ENCODE results near the gene UBE2J2. TPM values are rescaled to one million over a fixed set of nuclear protein-coding genes. Genes with fewer than 3 reads are reported as not detected.
A peak's percentile ranks its signal among the peaks of the same experiment; 100 is the strongest.
"Not testable (repeated sequence)": the region's sequence is repeated elsewhere in the genome, so short reads cannot be mapped to it uniquely, and the experiment has no call there.

The UBE2J2 gene
- polyA plus RNA-seq, 2 of the 4 experiments (the other 2 are of a cell fraction), result 21.2 to 36.2 TPM

DNA sequence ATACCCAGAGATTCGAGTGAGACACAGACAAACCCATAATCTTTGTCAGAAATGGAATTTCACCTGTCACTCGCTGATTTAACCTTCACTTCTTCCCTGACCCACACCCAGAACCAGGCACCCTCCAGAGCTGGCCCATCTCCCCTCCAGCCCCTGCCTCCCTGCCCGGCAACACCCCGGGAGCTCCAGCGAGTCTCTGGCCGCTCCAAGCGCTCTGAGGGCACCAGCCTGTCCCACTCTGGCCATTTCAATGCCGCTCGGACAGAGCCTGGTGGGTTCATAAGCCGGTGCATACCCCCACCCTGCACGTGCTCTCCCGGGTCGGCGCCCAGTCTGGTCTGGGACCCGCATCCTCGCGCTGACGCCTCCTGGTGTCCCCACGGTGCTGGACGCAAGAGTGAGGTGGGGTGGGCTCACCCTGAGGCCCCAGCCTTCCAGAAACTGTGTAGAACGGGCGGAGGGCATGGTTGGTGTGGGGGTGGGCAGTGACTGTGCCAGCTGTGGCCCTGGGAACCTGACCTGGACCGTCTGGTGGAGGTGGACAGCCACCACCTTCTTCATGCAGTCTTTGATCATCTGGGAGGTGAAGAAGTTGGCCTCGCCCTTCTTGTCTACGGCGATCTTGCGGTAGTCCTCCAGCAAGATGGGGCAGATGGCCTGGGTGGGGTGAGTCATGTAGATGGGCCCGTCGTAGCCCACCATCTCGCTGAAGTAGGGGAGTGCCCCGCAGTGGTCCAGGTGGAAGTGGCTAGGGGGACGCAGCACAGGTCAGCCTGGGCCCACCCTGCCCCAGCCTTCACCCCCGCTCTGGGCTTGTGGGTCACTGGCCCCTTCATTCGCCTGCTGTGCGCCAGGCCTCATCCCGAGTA is 45.4 kb upstream of the UBE2J2 start:
- Histone ChIP-seq H3K4me3 (no peak overlapping the region), H3K9me3 (no peaks in the 10 kb centered on the region), H3K4me2 (peak overlapping the region; percentile 37; the same call in 2 of the 3 replicates), H3K4me1 (peaks cover 21% of the 10 kb centered on the region), H3K27ac (no peak overlapping the region; a peak in 1 of 6 replicates)
- ChIA-PET CTCF (no interaction called here), POLR2A (interaction anchor here (1.1 kb wide), 1 partner anchor 80 kb away, joined by 4 read pairs; the partner anchor contains the start of gene CCNL2)
- ATAC-seq (no peak; a peak in 1 of 6 replicates), DNase-seq (ENCODE audit: low read depth in 1 of 2, low spot score in 1 of 2) (no peak), FAIRE-seq (no peak)
- 85% methylated on average over 16 of the region's 36 CpGs for WGBS (ENCODE audit: missing lambda C conversion rate)
- no peak for TF ChIP-seq NPAS2 (CRISPR knock-in tag; IDR thresholded peaks at IDR 0.05; ENCODE audit: borderline replicate concordance)
- TF ChIP-seq MYC (IDR thresholded peaks at IDR 0.05; ENCODE audit: borderline replicate concordance, low read length), result no peak
- no peak for TF ChIP-seq CBX2 (IDR thresholded peaks at IDR 0.05; ENCODE audit: borderline replicate concordance, low read depth)
- no peak for TF ChIP-seq ZFP36 (IDR thresholded peaks at IDR 0.05; ENCODE audit: borderline replicate concordance, partially characterized antibody)
- no peak for TF ChIP-seq CHD2 (IDR thresholded peaks at IDR 0.05; ENCODE audit: low read length, partially characterized antibody)
- TF ChIP-seq, protein P1, sequence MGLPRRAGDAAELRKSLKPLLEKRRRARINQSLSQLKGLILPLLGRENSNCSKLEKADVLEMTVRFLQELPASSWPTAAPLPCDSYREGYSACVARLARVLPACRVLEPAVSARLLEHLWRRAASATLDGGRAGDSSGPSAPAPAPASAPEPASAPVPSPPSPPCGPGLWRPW (IDR thresholded peaks at IDR 0.05), result no peak

DNA sequence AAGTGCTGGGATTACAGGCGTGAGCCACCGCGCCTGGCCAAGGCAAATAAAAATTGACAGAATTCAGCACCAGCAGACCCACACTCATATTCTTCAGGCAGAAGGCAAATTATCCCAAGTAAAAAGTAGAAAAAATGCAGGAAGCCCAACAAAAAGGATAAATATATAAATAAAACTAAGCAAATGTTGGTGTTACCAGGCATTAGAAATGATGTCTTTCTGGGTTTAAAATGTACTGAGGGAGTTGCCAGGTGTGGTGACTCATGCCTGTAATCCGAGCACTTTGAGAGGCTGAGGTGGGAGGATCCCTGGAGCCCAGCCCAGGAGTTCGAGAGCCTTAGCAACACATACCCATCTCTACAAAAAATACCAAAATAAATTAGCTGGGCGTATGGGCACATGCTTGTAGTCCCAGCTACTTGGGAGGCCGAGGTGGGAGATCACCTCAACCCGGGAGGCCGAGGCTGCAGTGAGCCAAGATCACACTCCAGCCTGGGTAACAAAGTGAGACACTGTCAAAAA is 44.5 kb upstream of the UBE2J2 start:
- peaks cover 21% of the 10 kb centered on the region for H3K4me1 ChIP-seq
- CTCF ChIA-PET, result no interaction called here
- peak; percentile 51; the same call in 1 of the 2 replicates for TF ChIP-seq FOSL2 (IDR thresholded peaks at IDR 0.05)
- peak; percentile 84 for TF ChIP-seq FOSL2 (CRISPR knock-in tag; IDR thresholded peaks at IDR 0.05)
- TF ChIP-seq JUN (IDR thresholded peaks at IDR 0.05), result no peak
- TF ChIP-seq JUNB (IDR thresholded peaks at IDR 0.05), result 0 out of 2 replicates have a peak, but pooled peaks have one; percentile 11
- H3K9me3 ChIP-seq, result no peaks in the 10 kb centered on the region
- POLR2A ChIA-PET, result interaction anchor here (1.1 kb wide), 1 partner anchor 81 kb away, joined by 4 read pairs; the partner anchor contains the start of gene CCNL2
- FAIRE-seq (no peak), ATAC-seq (peak; percentile 72 to 86), DNase-seq (ENCODE audit: low read depth in 1 of 2, low spot score in 1 of 2) (peak in 1 of 2 experiments; percentile 77)
- H3K4me2 ChIP-seq, result peak overlapping the region; percentile 37
- no peak overlapping the region for H3K4me3 ChIP-seq
- 30% methylated on average over 9 of the region's 9 CpGs for WGBS (ENCODE audit: missing lambda C conversion rate)
- H3K27ac ChIP-seq, result peak overlapping the region in 1 of 2 experiments; percentile 57; a peak in 1 of 6 replicates

DNA sequence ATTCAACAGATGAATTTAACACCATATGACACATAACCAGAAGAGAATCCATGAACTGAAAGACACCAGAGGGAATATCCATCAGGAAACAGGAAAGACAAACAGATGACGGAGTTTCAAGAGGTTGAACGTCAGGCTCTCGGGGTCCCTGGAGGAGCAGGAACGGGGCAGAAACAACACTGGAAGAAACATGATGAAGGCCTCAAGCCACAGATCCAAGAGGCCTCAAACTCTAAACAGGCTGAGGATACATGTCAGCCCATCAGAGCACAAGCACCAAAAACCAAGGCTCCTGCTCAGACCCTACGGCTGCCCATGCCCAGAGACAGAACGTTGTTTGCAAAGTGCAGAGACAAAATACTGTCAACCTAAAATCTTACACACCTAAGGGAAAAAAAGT is 43.8 kb upstream of the UBE2J2 start:
- H3K27ac ChIP-seq, result peak overlapping the region in 1 of 2 experiments; percentile 57; a peak in 1 of 6 replicates
- 91% methylated on average over 6 of the region's 6 CpGs for WGBS (ENCODE audit: missing lambda C conversion rate)

DNA sequence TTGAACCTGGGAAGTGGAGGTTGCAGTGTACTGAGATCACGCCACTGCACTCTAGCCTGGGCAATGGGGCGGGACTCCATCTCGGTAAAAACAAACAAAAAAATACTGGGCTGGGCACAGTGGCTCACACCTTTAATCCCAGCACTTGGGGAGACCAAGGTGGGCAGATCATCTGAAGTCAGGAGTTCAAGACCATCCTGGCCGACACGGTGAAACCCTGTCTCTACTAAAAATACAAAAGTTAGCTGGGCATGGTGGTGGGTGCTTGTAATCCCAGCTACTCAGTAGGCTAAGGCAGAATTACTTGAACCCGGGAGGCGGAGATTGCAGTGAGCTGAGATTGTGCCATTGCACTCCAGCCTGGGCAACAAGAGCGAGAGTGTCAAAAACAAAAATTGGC is 42.5 kb upstream of the UBE2J2 start:
- DNase-seq (ENCODE audit: low read depth in 1 of 2, low spot score in 1 of 2); FAIRE-seq; H3K4me2 ChIP-seq; ATAC-seq; H3K4me3 ChIP-seq; POLR2A ChIA-PET; H3K9me3 ChIP-seq; H3K27ac ChIP-seq; CTCF ChIA-PET: not testable (repeated sequence)
- H3K4me1 ChIP-seq, result peaks cover 21% of the 10 kb centered on the region
- WGBS (ENCODE audit: missing lambda C conversion rate), result 84% methylated on average over 8 of the region's 8 CpGs

More for the DNA sequence above, 43.8 kb upstream of the UBE2J2 start:
- DNase-seq (ENCODE audit: low read depth in 1 of 2, low spot score in 1 of 2) (no peak), ATAC-seq (no peak), FAIRE-seq (no peak)
- Histone ChIP-seq H3K4me1 (peaks cover 21% of the 10 kb centered on the region), H3K9me3 (no peaks in the 10 kb centered on the region), H3K4me3 (no peak overlapping the region), H3K4me2 (peak overlapping the region; percentile 37; the same call in 2 of the 3 replicates)
- CTCF ChIA-PET, result no interaction called here
- TF ChIP-seq HOXB5 (CRISPR knock-in tag; IDR thresholded peaks at IDR 0.05), result no peak
- POLR2A ChIA-PET, result no interaction called here

DNA sequence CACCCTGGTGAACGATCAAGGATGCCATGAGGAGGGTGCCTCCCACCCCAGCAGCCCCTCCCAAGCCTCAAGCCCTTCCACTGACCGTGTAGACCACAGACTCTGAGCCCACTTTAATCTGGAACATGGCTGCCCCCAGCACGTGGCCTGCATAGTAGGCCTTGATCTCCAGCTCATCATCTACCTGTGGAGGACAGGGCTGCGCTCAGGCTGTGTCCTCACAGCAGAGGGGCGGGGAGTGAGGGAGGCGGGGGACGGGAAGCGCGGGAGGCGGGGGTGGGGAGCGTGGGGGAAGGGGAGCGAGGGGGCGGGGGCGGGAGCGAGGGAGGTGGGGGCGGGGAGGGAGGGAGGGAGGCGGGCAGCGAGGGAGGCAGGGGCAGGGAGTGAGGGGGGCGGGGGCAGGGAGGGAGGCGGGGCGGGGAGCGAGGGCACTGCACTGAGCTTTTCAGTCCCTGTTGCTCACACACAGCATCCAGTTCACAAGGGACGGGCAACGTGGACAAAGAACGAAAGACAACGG is 41.8 kb upstream of the UBE2J2 start:
- CTCF ChIA-PET, result interaction anchor here (1.0 to 1.2 kb wide), 2 partner anchors 56 to 331 kb away, joined by 3 read pairs; no protein-coding TSS in a partner anchor

More for the DNA sequence above, 41.8 kb upstream of the UBE2J2 start:
- no peak overlapping the region for H3K4me2 ChIP-seq
- H3K4me1 ChIP-seq, result peaks cover 21% of the 10 kb centered on the region
- no peak overlapping the region for H3K4me3 ChIP-seq
- H3K9me3 ChIP-seq, result no peaks in the 10 kb centered on the region
- TF ChIP-seq CEBPB (IDR thresholded peaks at IDR 0.05) (no peak), ATOH8 (CRISPR knock-in tag; IDR thresholded peaks at IDR 0.05; ENCODE audit: low read depth) (no peak), RCOR1 (IDR thresholded peaks at IDR 0.05; ENCODE audit: low read depth, low read length) (no peak), POLR2A (IDR thresholded peaks at IDR 0.05; ENCODE audit: low read length) (no peak), TFCP2L1 (CRISPR knock-in tag; IDR thresholded peaks at IDR 0.05) (no peak), SMC3 (IDR thresholded peaks at IDR 0.05) (no peak), MAZ (IDR thresholded peaks at IDR 0.05; ENCODE audit: borderline replicate concordance, low read depth, low read length) (no peak), FOSB (CRISPR knock-in tag; IDR thresholded peaks at IDR 0.05) (no peak), BCL3 (IDR thresholded peaks at IDR 0.05) (no peak), HOXB5 (CRISPR knock-in tag; IDR thresholded peaks at IDR 0.05) (no peak)
- POLR2A ChIA-PET, result interaction anchor here (0.8 kb wide), 1 partner anchor 84 kb away, joined by 3 read pairs; the partner anchor contains the start of gene CCNL2
- DNase-seq (ENCODE audit: low read depth in 1 of 2, low spot score in 1 of 2), result no peak
- FAIRE-seq, result no peak
- no peak overlapping the region for H3K27ac ChIP-seq
- WGBS (ENCODE audit: missing lambda C conversion rate), result 89% methylated on average over 6 of the region's 26 CpGs
- ATAC-seq, result no peak
